ENCODE measurements around the gene DCST1. TPM values are rescaled to one million over a fixed set of nuclear protein-coding genes. Genes with fewer than 3 reads are reported as not detected.

The DCST1 gene
- total RNA-seq, 1 donor from 2014 or later, result not detected

GRCh38 chr1:155012776-155013602 is 20.6 kb upstream of the DCST1 start:
- Mint-ChIP-seq H3K9me3 (no peaks in the 10 kb centered on the region), H3K4me1 (peaks cover 53% of the 10 kb centered on the region), H3K4me3 (peak overlapping the region; percentile 97), H3K27me3 (no peaks in the 10 kb centered on the region), H3K27ac (peak overlapping the region; percentile 89), H3K36me3 (ENCODE audit: low read depth) (peaks cover 72% of the 10 kb centered on the region)
- intact Hi-C loops (cut with micrococcal nuclease), result no loop called here
- DNase-seq, result no peak

- DNase-seq, result peak; percentile 82
- H3K4me1 Mint-ChIP-seq, result peaks cover 49% of the 10 kb centered on the region
- peaks cover 71% of the 10 kb centered on the region for H3K36me3 Mint-ChIP-seq (ENCODE audit: low read depth)
- H3K9me3 Mint-ChIP-seq, result no peaks in the 10 kb centered on the region
- peak overlapping the region; percentile 97 for H3K4me3 Mint-ChIP-seq
- peak overlapping the region; percentile 89 for H3K27ac Mint-ChIP-seq
- no peaks in the 10 kb centered on the region for H3K27me3 Mint-ChIP-seq
- intact Hi-C loops (cut with micrococcal nuclease), result no loop called here
These were observed 20.0 kb upstream of the DCST1 start for GRCh38 chr1:155013632-155014031.

- Mint-ChIP-seq H3K4me3 (peak overlapping the region; percentile 78), H3K9me3 (no peaks in the 10 kb centered on the region), H3K4me1 (peaks cover 56% of the 10 kb centered on the region), H3K27ac (no peak overlapping the region), H3K27me3 (no peaks in the 10 kb centered on the region), H3K36me3 (ENCODE audit: low read depth) (peaks cover 72% of the 10 kb centered on the region)
- DNase-seq, result peak; percentile 59
- intact Hi-C loops (cut with micrococcal nuclease), result no loop called here
These were observed 18.7 kb upstream of the DCST1 start for GRCh38 chr1:155014709-155015508.

- peaks cover 70% of the 10 kb centered on the region for H3K36me3 Mint-ChIP-seq (ENCODE audit: low read depth)
- intact Hi-C loops (cut with micrococcal nuclease), result loop anchor here (2.0 kb wide), 1 partner anchor 45 kb away; no protein-coding TSS in a partner anchor
- H3K4me3 Mint-ChIP-seq, result peak overlapping the region; percentile 78
- H3K27ac Mint-ChIP-seq, result peak overlapping the region; percentile 76
- DNase-seq, result peak; percentile 59
- H3K4me1 Mint-ChIP-seq, result peaks cover 58% of the 10 kb centered on the region
- H3K27me3 Mint-ChIP-seq, result no peaks in the 10 kb centered on the region
- no peaks in the 10 kb centered on the region for H3K9me3 Mint-ChIP-seq
These were observed 17.9 kb upstream of the DCST1 start for GRCh38 chr1:155015527-155016230.

GRCh38 chr1:155016231-155016831 is 17.3 kb upstream of the DCST1 start:
- H3K36me3 Mint-ChIP-seq (ENCODE audit: low read depth), result peaks cover 66% of the 10 kb centered on the region
- H3K4me3 Mint-ChIP-seq, result peak overlapping the region; percentile 78
- H3K4me1 Mint-ChIP-seq, result peaks cover 54% of the 10 kb centered on the region

GRCh38 chr1:155017041-155017945 is 16.3 kb upstream of the DCST1 start:
- Mint-ChIP-seq H3K36me3 (ENCODE audit: low read depth) (peaks cover 65% of the 10 kb centered on the region), H3K4me1 (peaks cover 52% of the 10 kb centered on the region), H3K9me3 (no peaks in the 10 kb centered on the region), H3K27ac (peak overlapping the region; percentile 37), H3K27me3 (no peaks in the 10 kb centered on the region), H3K4me3 (peak overlapping the region; percentile 78)
- DNase-seq, result peak; percentile 96
- intact Hi-C loops (cut with micrococcal nuclease), result loop anchor here (1.0 to 2.0 kb wide), 8 partner anchors 8 to 81 kb away; partner anchors contain the start of genes CKS1B, PMVK and PYGO2

More at GRCh38 chr1:155016231-155016831, 17.3 kb upstream of the DCST1 start:
- Mint-ChIP-seq H3K27ac (peak overlapping the region; percentile 76), H3K27me3 (no peaks in the 10 kb centered on the region), H3K9me3 (no peaks in the 10 kb centered on the region)
- intact Hi-C loops (cut with micrococcal nuclease), result loop anchor here (2.0 kb wide), 1 partner anchor 44 kb away; no protein-coding TSS in a partner anchor
- DNase-seq, result peak; percentile 71

- Mint-ChIP-seq H3K36me3 (ENCODE audit: low read depth) (peaks cover 59% of the 10 kb centered on the region), H3K4me3 (peak overlapping the region; percentile 78), H3K27ac (no peak overlapping the region), H3K9me3 (no peaks in the 10 kb centered on the region), H3K4me1 (peaks cover 48% of the 10 kb centered on the region), H3K27me3 (no peaks in the 10 kb centered on the region)
- no peak for DNase-seq
- intact Hi-C loops (cut with micrococcal nuclease), result loop anchor here (1.0 to 2.0 kb wide), 8 partner anchors 9 to 82 kb away; partner anchors contain the start of genes CKS1B, PMVK and PYGO2
These were observed 15.7 kb upstream of the DCST1 start for GRCh38 chr1:155017946-155018316.

- intact Hi-C loops (cut with micrococcal nuclease), result no loop called here
- no peaks in the 10 kb centered on the region for H3K9me3 Mint-ChIP-seq
- H3K4me1 Mint-ChIP-seq, result peaks cover 41% of the 10 kb centered on the region
- no peak overlapping the region for H3K4me3 Mint-ChIP-seq
- no peak for DNase-seq
- H3K27me3 Mint-ChIP-seq, result no peaks in the 10 kb centered on the region
- H3K27ac Mint-ChIP-seq, result peak overlapping the region; percentile 48
- peaks cover 53% of the 10 kb centered on the region for H3K36me3 Mint-ChIP-seq (ENCODE audit: low read depth)
These were observed 14.8 kb upstream of the DCST1 start for GRCh38 chr1:155018617-155019348.

- DNase-seq, result no peak
- intact Hi-C loops (cut with micrococcal nuclease), result no loop called here
- H3K36me3 Mint-ChIP-seq (ENCODE audit: low read depth), result peaks cover 45% of the 10 kb centered on the region
- peaks cover 35% of the 10 kb centered on the region for H3K4me1 Mint-ChIP-seq
- peak overlapping the region; percentile 48 for H3K27ac Mint-ChIP-seq
- no peaks in the 10 kb centered on the region for H3K9me3 Mint-ChIP-seq
- no peaks in the 10 kb centered on the region for H3K27me3 Mint-ChIP-seq
- H3K4me3 Mint-ChIP-seq, result no peak overlapping the region
These were observed 14.0 kb upstream of the DCST1 start for GRCh38 chr1:155019377-155020245.

- Mint-ChIP-seq H3K27me3 (no peaks in the 10 kb centered on the region), H3K4me1 (peaks cover 19% of the 10 kb centered on the region), H3K9me3 (no peaks in the 10 kb centered on the region), H3K4me3 (no peak overlapping the region), H3K36me3 (ENCODE audit: low read depth) (peaks cover 29% of the 10 kb centered on the region), H3K27ac (peak overlapping the region; percentile 60)
- DNase-seq, result no peak
- intact Hi-C loops (cut with micrococcal nuclease), result no loop called here
These were observed 11.3 kb upstream of the DCST1 start for GRCh38 chr1:155022136-155022926.

GRCh38 chr1:155022927-155023236 is 10.7 kb upstream of the DCST1 start:
- Mint-ChIP-seq H3K27me3 (no peaks in the 10 kb centered on the region), H3K27ac (peak overlapping the region; percentile 60), H3K9me3 (no peaks in the 10 kb centered on the region), H3K4me3 (no peak overlapping the region), H3K4me1 (peaks cover 19% of the 10 kb centered on the region), H3K36me3 (ENCODE audit: low read depth) (peaks cover 25% of the 10 kb centered on the region)
- intact Hi-C loops (cut with micrococcal nuclease), result no loop called here
- no peak for DNase-seq
